Mesendoderm (in vitro differentiated cells): ENCODE measurements around the gene LCOR.
"Not testable (repeated sequence)": the region's sequence is repeated elsewhere in the genome, so short reads cannot be mapped to it uniquely, and the experiment has no call there.

Source experiments
- DNase-seq: peaks from one replicate; pipeline ENCODE4 v3.0.0; 2013
- H2AK5ac ChIP-seq: 2 replicates; pipeline ENCODE4 v1.6.1; 2013; ENCODE audit warnings: low read length, inconsistent platforms
- H2BK120ac ChIP-seq: 2 replicates; pipeline ENCODE4 v1.6.1; 2013; ENCODE audit warnings: low read depth, mild to moderate bottlenecking, low read length, moderate library complexity, mixed read lengths
- H2BK15ac ChIP-seq: replicated peaks from 2 replicates; pipeline ENCODE4 v1.6.1; 2013; ENCODE audit warnings: low read depth, mild to moderate bottlenecking, moderate library complexity
- H2BK5ac ChIP-seq: 2 replicates; pipeline ENCODE4 v1.6.1; 2013; ENCODE audit warnings: low read length, inconsistent platforms
- H3K18ac ChIP-seq: 2 replicates; pipeline ENCODE4 v1.6.1; 2013; ENCODE audit warnings: mild to moderate bottlenecking, low read length, mixed read lengths
- H3K23ac ChIP-seq: one replicate; pipeline ENCODE4 v1.6.1; 2013; ENCODE audit warnings: low read length
- H3K27ac ChIP-seq: 2 replicates; pipeline ENCODE4 v1.5.1; 2013; ENCODE audit warnings: low read depth, mild to moderate bottlenecking, inconsistent platforms, low read length, moderate library complexity
- H3K27me3 ChIP-seq: 2 replicates; pipeline ENCODE4 v1.6.1; 2013; ENCODE audit warnings: low read length, control low read depth, mild to moderate bottlenecking, inconsistent platforms; ENCODE audit not compliant: insufficient read depth, poor library complexity
- H3K36me3 ChIP-seq: 2 replicates; pipeline ENCODE4 v1.6.1; 2013; ENCODE audit warnings: low read length, inconsistent platforms; ENCODE audit not compliant: control insufficient read depth, insufficient read depth
- H3K4ac ChIP-seq: one replicate; pipeline ENCODE4 v1.6.1; 2013; ENCODE audit warnings: low read depth, mild to moderate bottlenecking, low read length, moderate library complexity
- H3K4me1 ChIP-seq: 2 replicates; pipeline ENCODE4 v1.6.1; 2013; ENCODE audit warnings: low read depth, low read length, inconsistent platforms; ENCODE audit not compliant: control insufficient read depth
- H3K4me2 ChIP-seq: 2 replicates; pipeline ENCODE4 v1.6.1; 2013; ENCODE audit warnings: low read length
- H3K4me3 ChIP-seq: 2 replicates; pipeline ENCODE4 v1.5.1; 2013; ENCODE audit warnings: mild to moderate bottlenecking, low read length
- H3K56ac ChIP-seq: one replicate; pipeline ENCODE4 v1.6.1; 2013; ENCODE audit warnings: low read length
- H3K79me1 ChIP-seq: 2 replicates; pipeline ENCODE4 v1.6.1; 2013; ENCODE audit warnings: low read length, inconsistent platforms
- H3K79me2 ChIP-seq: 2 replicates; pipeline ENCODE4 v1.6.1; 2013; ENCODE audit warnings: mild to moderate bottlenecking, low read length; ENCODE audit not compliant: control insufficient read depth, insufficient read depth
- H3K9ac ChIP-seq: 2 replicates; pipeline ENCODE4 v1.6.1; 2013; ENCODE audit warnings: low read length, inconsistent platforms
- H4K5ac ChIP-seq: one replicate; pipeline ENCODE4 v1.6.1; 2013; ENCODE audit warnings: low read length
- H4K8ac ChIP-seq: one replicate; pipeline ENCODE4 v1.6.1; 2013; ENCODE audit warnings: low read depth, mild to moderate bottlenecking, control low read depth, low read length, moderate library complexity
- WGBS: extraction: QIAGEN DNeasy Blood & Tissue Kit; methylation state at CpG from one replicate; pipeline ENCODE4 v1.1.7; 2013; ENCODE audit warnings: low lambda C conversion rate, missing lambda C conversion rate; ENCODE audit not compliant: insufficient coverage; ENCODE audit errors: extremely low coverage; 5-methylcytosine and 5-hydroxymethylcytosine counted together

LCOR gene

GRCh38 chr10:96930469-96930868 is 98.4 kb downstream of the LCOR start:
- H3K36me3 ChIP-seq = no peaks in the 10 kb centered on the region
- WGBS = no CpG with 5 or more reads among the region's 5 CpGs
- DNase-seq = no peak

GRCh38 chr10:96935148-96935547 is 103.0 kb downstream of the LCOR start:
- peaks cover 2% of the 10 kb centered on the region for H3K36me3 ChIP-seq
- H3K9ac ChIP-seq = no peak overlapping the region
- H3K4ac ChIP-seq = no peak overlapping the region
- no peak overlapping the region for H3K18ac ChIP-seq
- H3K4me2 ChIP-seq = no peak overlapping the region
- no peak overlapping the region for H2BK15ac ChIP-seq
- no peak overlapping the region for H4K8ac ChIP-seq
- no peaks in the 10 kb centered on the region for H3K27me3 ChIP-seq
- H3K4me1 ChIP-seq = no peaks in the 10 kb centered on the region
- no peak overlapping the region for H4K5ac ChIP-seq
- WGBS = no CpG with 5 or more reads among the region's 5 CpGs
- H3K4me3 ChIP-seq = no peak overlapping the region
- no peak for DNase-seq
- H2BK120ac ChIP-seq = no peak overlapping the region
- no peak overlapping the region for H3K56ac ChIP-seq
- no peak overlapping the region for H2BK5ac ChIP-seq
- no peaks in the 10 kb centered on the region for H3K79me2 ChIP-seq
- H2AK5ac ChIP-seq = no peak overlapping the region
- no peak overlapping the region for H3K23ac ChIP-seq
- no peak overlapping the region for H3K27ac ChIP-seq
- H3K79me1 ChIP-seq = no peaks in the 10 kb centered on the region

More at GRCh38 chr10:96930469-96930868, 98.4 kb downstream of the LCOR start:
- Histone ChIP-seq H2BK15ac (no peak overlapping the region), H3K79me2 (no peaks in the 10 kb centered on the region), H3K27ac (no peak overlapping the region), H3K4ac (peak overlapping the region; percentile 16), H3K56ac (no peak overlapping the region), H3K23ac (no peak overlapping the region), H4K8ac (no peak overlapping the region), H3K4me1 (no peaks in the 10 kb centered on the region), H2AK5ac (no peak overlapping the region), H3K4me2 (no peak overlapping the region), H2BK5ac (no peak overlapping the region), H3K9ac (no peak overlapping the region), H3K18ac (no peak overlapping the region), H3K4me3 (no peak overlapping the region), H2BK120ac (no peak overlapping the region), H3K79me1 (no peaks in the 10 kb centered on the region), H3K27me3 (no peaks in the 10 kb centered on the region), H4K5ac (no peak overlapping the region)

GRCh38 chr10:96935810-96936209 is 103.7 kb downstream of the LCOR start:
- no peak overlapping the region for H3K27ac ChIP-seq
- H2AK5ac ChIP-seq = no peak overlapping the region
- no peaks in the 10 kb centered on the region for H3K79me2 ChIP-seq
- H4K8ac ChIP-seq = no peak overlapping the region
- H3K18ac ChIP-seq = no peak overlapping the region
- H3K9ac ChIP-seq = no peak overlapping the region
- no peak overlapping the region for H2BK120ac ChIP-seq
- no peaks in the 10 kb centered on the region for H3K4me1 ChIP-seq
- no peak overlapping the region for H2BK15ac ChIP-seq
- H2BK5ac ChIP-seq = no peak overlapping the region
- no peak overlapping the region for H4K5ac ChIP-seq
- peaks cover 2% of the 10 kb centered on the region for H3K36me3 ChIP-seq
- no peak overlapping the region for H3K4ac ChIP-seq
- no CpG with 5 or more reads among the region's 5 CpGs for WGBS
- no peak overlapping the region for H3K23ac ChIP-seq
- H3K4me2 ChIP-seq = no peak overlapping the region
- H3K79me1 ChIP-seq = no peaks in the 10 kb centered on the region
- DNase-seq = no peak
- H3K27me3 ChIP-seq = no peaks in the 10 kb centered on the region
- H3K56ac ChIP-seq = no peak overlapping the region
- no peak overlapping the region for H3K4me3 ChIP-seq

GRCh38 chr10:96943161-96943560 is 111.1 kb downstream of the LCOR start:
- WGBS = no CpG with 5 or more reads among the region's 8 CpGs

GRCh38 chr10:96947036-96947435 is 114.9 kb downstream of the LCOR start:
- Histone ChIP-seq H4K5ac (no peak overlapping the region), H2BK120ac (no peak overlapping the region), H3K56ac (no peak overlapping the region), H3K18ac (no peak overlapping the region), H2AK5ac (no peak overlapping the region), H3K23ac (no peak overlapping the region), H2BK5ac (no peak overlapping the region), H3K9ac (no peak overlapping the region), H3K27ac (no peak overlapping the region), H3K79me1 (no peaks in the 10 kb centered on the region), H3K4me1 (no peaks in the 10 kb centered on the region), H3K4ac (no peak overlapping the region), H3K4me3 (no peak overlapping the region), H3K79me2 (no peaks in the 10 kb centered on the region), H3K4me2 (no peak overlapping the region), H3K36me3 (no peaks in the 10 kb centered on the region), H4K8ac (no peak overlapping the region), H2BK15ac (no peak overlapping the region), H3K27me3 (no peaks in the 10 kb centered on the region)
- DNase-seq = no peak
- 100% methylated on average over 1 of the region's 5 CpGs for WGBS

More at GRCh38 chr10:96943161-96943560, 111.1 kb downstream of the LCOR start:
- H3K18ac ChIP-seq, H3K4ac ChIP-seq, H3K27ac ChIP-seq, H3K4me2 ChIP-seq, DNase-seq, H3K9ac ChIP-seq, H3K79me2 ChIP-seq, H2BK15ac ChIP-seq, H3K79me1 ChIP-seq, H3K27me3 ChIP-seq, H3K4me1 ChIP-seq, H4K5ac ChIP-seq, H2AK5ac ChIP-seq, H3K23ac ChIP-seq, H4K8ac ChIP-seq, H3K36me3 ChIP-seq, H2BK5ac ChIP-seq, H3K4me3 ChIP-seq, H2BK120ac ChIP-seq, H3K56ac ChIP-seq: not testable (repeated sequence)

GRCh38 chr10:96949039-96949683 is 117.1 kb downstream of the LCOR start:
- H2BK120ac ChIP-seq = no peak overlapping the region
- no peaks in the 10 kb centered on the region for H3K27me3 ChIP-seq
- H3K4ac ChIP-seq = no peak overlapping the region
- no peak overlapping the region for H3K18ac ChIP-seq
- no peak overlapping the region for H4K5ac ChIP-seq
- H3K4me3 ChIP-seq = no peak overlapping the region
- H3K56ac ChIP-seq = no peak overlapping the region
- H2BK15ac ChIP-seq = no peak overlapping the region
- H2AK5ac ChIP-seq = no peak overlapping the region
- no peak overlapping the region for H3K4me2 ChIP-seq
- no peak overlapping the region for H2BK5ac ChIP-seq
- H3K23ac ChIP-seq = no peak overlapping the region
- no peaks in the 10 kb centered on the region for H3K36me3 ChIP-seq
- no peaks in the 10 kb centered on the region for H3K4me1 ChIP-seq
- no peak overlapping the region for H4K8ac ChIP-seq
- DNase-seq = no peak
- H3K27ac ChIP-seq = no peak overlapping the region
- H3K79me1 ChIP-seq = no peaks in the 10 kb centered on the region
- no peak overlapping the region for H3K9ac ChIP-seq
- H3K79me2 ChIP-seq = no peaks in the 10 kb centered on the region
- WGBS = no CpG with 5 or more reads among the region's 5 CpGs
